ENCODE data around the gene MEI4. TPM values are rescaled to one million over a fixed set of nuclear protein-coding genes. Genes with fewer than 3 reads are reported as not detected.

Gene MEI4
- total and polyA plus RNA-seq, 2 of the 8 experiments (the other 6 are each of a cell fraction or from before 2014, with no cell fraction given), result 0.05 to 0.24 TPM

GRCh38 chr6:77650098-77650663 lies 2.7 kb upstream of the MEI4 start (continued):
- TF ChIP-seq, protein P1, sequence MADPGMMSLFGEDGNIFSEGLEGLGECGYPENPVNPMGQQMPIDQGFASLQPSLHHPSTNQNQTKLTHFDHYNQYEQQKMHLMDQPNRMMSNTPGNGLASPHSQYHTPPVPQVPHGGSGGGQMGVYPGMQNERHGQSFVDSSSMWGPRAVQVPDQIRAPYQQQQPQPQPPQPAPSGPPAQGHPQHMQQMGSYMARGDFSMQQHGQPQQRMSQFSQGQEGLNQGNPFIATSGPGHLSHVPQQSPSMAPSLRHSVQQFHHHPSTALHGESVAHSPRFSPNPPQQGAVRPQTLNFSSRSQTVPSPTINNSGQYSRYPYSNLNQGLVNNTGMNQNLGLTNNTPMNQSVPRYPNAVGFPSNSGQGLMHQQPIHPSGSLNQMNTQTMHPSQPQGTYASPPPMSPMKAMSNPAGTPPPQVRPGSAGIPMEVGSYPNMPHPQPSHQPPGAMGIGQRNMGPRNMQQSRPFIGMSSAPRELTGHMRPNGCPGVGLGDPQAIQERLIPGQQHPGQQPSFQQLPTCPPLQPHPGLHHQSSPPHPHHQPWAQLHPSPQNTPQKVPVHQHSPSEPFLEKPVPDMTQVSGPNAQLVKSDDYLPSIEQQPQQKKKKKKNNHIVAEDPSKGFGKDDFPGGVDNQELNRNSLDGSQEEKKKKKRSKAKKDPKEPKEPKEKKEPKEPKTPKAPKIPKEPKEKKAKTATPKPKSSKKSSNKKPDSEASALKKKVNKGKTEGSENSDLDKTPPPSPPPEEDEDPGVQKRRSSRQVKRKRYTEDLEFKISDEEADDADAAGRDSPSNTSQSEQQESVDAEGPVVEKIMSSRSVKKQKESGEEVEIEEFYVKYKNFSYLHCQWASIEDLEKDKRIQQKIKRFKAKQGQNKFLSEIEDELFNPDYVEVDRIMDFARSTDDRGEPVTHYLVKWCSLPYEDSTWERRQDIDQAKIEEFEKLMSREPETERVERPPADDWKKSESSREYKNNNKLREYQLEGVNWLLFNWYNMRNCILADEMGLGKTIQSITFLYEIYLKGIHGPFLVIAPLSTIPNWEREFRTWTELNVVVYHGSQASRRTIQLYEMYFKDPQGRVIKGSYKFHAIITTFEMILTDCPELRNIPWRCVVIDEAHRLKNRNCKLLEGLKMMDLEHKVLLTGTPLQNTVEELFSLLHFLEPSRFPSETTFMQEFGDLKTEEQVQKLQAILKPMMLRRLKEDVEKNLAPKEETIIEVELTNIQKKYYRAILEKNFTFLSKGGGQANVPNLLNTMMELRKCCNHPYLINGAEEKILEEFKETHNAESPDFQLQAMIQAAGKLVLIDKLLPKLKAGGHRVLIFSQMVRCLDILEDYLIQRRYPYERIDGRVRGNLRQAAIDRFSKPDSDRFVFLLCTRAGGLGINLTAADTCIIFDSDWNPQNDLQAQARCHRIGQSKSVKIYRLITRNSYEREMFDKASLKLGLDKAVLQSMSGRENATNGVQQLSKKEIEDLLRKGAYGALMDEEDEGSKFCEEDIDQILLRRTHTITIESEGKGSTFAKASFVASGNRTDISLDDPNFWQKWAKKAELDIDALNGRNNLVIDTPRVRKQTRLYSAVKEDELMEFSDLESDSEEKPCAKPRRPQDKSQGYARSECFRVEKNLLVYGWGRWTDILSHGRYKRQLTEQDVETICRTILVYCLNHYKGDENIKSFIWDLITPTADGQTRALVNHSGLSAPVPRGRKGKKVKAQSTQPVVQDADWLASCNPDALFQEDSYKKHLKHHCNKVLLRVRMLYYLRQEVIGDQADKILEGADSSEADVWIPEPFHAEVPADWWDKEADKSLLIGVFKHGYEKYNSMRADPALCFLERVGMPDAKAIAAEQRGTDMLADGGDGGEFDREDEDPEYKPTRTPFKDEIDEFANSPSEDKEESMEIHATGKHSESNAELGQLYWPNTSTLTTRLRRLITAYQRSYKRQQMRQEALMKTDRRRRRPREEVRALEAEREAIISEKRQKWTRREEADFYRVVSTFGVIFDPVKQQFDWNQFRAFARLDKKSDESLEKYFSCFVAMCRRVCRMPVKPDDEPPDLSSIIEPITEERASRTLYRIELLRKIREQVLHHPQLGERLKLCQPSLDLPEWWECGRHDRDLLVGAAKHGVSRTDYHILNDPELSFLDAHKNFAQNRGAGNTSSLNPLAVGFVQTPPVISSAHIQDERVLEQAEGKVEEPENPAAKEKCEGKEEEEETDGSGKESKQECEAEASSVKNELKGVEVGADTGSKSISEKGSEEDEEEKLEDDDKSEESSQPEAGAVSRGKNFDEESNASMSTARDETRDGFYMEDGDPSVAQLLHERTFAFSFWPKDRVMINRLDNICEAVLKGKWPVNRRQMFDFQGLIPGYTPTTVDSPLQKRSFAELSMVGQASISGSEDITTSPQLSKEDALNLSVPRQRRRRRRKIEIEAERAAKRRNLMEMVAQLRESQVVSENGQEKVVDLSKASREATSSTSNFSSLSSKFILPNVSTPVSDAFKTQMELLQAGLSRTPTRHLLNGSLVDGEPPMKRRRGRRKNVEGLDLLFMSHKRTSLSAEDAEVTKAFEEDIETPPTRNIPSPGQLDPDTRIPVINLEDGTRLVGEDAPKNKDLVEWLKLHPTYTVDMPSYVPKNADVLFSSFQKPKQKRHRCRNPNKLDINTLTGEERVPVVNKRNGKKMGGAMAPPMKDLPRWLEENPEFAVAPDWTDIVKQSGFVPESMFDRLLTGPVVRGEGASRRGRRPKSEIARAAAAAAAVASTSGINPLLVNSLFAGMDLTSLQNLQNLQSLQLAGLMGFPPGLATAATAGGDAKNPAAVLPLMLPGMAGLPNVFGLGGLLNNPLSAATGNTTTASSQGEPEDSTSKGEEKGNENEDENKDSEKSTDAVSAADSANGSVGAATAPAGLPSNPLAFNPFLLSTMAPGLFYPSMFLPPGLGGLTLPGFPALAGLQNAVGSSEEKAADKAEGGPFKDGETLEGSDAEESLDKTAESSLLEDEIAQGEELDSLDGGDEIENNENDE (IDR thresholded peaks at IDR 0.05; ENCODE audit: insufficient replicate concordance, low read length), result no peak
- no peak for TF ChIP-seq RNF2 (IDR thresholded peaks at IDR 0.05; ENCODE audit: borderline replicate concordance, low read depth, low read length, missing control alignments, poor library complexity, severe bottlenecking)
- TF ChIP-seq CEBPB (IDR thresholded peaks at IDR 0.05; ENCODE audit: low read depth, low read length), result no peak
- TF ChIP-seq, protein P2, sequence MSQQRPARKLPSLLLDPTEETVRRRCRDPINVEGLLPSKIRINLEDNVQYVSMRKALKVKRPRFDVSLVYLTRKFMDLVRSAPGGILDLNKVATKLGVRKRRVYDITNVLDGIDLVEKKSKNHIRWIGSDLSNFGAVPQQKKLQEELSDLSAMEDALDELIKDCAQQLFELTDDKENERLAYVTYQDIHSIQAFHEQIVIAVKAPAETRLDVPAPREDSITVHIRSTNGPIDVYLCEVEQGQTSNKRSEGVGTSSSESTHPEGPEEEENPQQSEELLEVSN (IDR thresholded peaks at IDR 0.05), result peak; percentile 67; the same call in 1 of the 2 replicates
- no peak for TF ChIP-seq TEAD4 (IDR thresholded peaks at IDR 0.05; ENCODE audit: low read depth, low read length)
- peak; percentile 86 for TF ChIP-seq YY1 (IDR thresholded peaks at IDR 0.05; ENCODE audit: low read depth, low read length)
- no peak for TF ChIP-seq GTF2F1 (IDR thresholded peaks at IDR 0.05; ENCODE audit: borderline replicate concordance, low read depth, low read length)
- TF ChIP-seq CTBP2 (IDR thresholded peaks at IDR 0.05; ENCODE audit: borderline replicate concordance, insufficient read depth, insufficient read length, low read length), result no peak

Data from H1 (cell line).